GM19043 (cell line): ENCODE results near the gene GLYR1.
"Not testable (repeated sequence)": the region's sequence is repeated elsewhere in the genome, so short reads cannot be mapped to it uniquely, and the experiment has no call there.

ENCODE experiments used
- ATAC-seq: cut with Tn5 transposase; IDR thresholded peaks from one replicate; pipeline ENCODE4 v1.9.1; 2021; ENCODE audit warnings: low read depth; ENCODE audit not compliant: unreplicated experiment

Gene GLYR1

DNA sequence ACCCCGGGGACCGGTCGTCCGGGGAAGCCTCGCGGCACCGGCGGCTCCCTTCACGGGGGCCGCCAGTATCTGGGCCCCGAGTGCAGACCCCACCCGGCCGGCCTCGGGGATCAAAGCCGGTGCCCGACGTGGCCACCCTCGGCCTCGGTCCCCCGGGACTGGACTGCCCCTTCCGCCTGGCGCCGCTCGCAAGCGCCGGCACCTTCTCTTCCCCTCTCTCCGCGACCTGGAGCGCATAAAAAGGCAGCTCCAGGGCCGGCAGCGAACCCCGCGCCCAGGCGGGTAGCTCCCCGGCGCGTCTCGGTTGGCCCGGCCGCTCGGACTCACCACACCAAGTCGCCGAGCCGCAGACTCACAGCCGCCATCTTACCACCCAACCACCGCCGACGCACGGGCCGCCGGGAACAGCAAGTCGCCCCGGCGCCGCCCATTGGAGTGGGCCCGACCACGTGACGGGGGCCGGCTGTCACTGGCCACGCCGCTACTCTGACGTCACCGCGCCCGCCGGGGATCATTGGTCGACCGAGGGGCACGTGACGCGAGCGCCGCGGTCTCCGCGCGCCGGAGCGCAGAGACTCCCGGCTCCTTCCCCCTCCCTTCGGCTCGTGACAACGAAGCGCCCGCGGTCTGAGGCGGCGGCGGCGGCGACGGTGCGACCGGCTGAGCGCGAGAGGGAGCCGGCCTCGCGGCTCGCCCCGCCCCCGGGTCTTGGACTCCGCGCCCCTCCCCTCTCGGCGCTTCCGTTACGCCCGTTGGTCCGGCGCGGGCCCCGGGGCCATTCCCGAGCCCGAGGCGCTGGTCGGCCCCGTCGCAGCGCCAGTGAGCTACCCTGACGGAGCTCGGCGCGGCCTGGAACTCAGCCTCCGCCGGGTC, at the start of gene GLYR1, which contains the start of gene UBN1:
TSS of gene GLYR1 (minus strand) at position 388 of the 873 bp plus-strand sequence. CDS start at position 365, 23 bp downstream.
TSS of gene UBN1 (plus strand) at position 581 of the 873 bp plus-strand sequence. CDS start 5,437 bp downstream, outside the sequence.
- peak; percentile 87 for ATAC-seq

DNA sequence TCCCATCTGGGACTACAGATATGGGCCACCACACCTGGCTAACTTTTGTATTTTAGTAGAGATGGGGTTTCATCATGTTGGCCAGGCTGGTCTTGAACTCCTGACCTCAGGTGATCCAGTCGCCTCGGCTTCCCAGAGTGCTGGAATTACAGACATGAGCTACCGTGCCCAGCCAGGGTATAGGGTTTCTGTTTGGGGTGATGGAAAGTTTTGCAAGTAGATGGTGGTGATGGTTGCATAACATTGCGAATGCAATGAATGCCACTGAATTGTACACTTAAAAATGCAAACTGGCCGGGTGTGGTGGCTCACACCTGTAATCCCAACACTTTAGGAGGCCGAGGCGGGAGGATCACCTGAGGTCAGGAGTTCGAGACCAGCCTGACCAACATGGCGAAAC, 49.7 kb upstream of the GLYR1 start:
- not testable (repeated sequence) for ATAC-seq

DNA sequence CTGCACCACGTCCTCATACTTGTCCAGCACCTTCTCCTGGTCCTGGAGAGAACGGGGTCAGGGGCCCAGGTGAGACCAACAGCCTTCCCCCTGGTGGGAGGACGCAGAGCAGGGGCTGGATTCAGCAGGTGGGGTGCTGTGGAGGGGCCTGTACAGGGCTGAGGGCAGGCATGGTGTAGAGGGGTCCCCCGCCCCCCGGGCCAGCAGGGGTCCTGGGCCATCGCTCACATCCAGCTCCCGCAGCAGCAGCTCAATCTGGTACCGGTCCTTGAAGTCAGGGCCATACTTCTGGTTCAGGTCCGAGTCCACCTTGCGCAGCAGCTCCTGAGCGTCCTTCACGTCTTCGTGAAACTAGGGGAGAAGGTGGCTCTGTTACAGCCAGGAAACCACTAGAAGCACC, 48.3 kb upstream of the GLYR1 start:
- no peak for ATAC-seq

DNA sequence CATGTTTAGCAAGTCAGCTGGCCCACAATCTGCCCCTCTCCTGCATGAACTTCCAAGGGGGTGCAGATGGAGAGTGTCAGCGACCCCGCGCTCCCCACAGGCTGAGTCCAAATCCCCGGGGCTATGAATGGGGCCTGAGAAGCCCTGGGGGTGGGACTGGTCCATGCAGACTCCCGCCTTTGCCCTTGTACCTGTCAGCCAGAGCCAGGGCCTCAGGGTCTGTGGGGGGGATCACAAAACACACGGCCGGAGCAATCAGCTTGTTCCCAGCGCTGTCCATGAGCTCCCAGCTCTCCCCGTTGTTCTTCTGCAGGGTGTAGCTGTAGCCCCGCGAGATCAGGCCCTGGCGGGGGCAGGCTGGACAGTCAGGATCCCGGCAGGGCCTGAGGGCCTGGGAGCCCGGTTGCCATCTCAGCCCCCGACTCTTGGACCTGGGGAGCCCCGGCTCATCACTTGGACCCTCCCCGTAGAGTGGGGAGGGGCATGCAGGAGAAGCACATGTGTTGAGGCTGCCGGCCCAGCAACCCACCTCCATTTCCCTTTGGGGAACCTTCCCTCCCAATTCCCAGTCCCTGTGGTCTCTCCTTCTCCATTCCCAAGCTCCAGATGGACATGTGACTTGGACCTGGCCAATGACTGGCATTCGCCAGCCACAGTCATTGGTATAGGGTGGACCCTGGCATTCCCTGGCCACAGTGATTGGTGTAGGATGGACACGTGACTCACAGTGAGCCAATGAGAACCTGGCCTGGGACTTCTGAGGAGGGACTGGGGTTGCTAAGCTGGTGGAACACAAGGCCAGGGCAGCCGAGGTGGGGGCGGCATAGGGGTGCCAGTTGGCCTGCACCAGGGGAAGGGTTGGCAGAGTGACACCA, 47.4 kb upstream of the GLYR1 start:
- no peak for ATAC-seq

DNA sequence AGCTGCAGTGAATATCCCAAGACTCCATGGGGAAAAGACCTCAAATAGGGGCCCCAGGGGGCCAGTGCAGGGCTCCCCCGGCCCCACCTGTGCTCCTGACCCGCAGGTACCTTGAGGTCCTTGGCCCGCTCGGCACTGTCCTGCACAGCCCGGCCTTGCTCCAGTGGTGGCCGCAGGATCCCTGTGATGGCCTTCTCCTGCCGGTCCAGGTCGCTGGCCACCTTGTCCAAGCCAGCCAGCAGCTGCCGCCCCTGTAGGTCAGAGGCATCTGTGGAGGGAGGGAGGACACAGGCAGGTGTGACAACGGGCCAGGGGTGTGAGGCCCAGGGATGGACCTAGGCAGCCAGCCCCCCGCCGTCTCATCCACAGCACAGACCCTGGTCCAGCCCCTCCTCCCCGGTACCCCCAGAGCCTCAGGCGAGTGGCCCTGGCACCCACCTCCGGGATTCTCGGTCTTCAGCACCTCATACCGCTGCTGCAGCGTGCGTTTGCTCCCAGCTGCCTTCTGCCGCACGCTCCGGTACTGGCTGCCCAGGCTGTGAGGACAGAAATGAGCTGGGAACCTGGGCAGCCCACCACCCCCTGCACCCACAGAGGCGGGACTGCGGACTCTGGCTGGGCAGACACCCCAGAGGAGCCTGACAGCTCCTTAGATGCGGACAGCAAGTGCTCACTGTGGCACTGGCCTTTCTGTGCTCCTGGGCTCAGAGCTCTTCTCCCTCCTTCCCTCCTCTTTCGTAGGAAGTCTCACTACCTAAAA, 46.2 kb upstream of the GLYR1 start:
- ATAC-seq, result no peak

DNA sequence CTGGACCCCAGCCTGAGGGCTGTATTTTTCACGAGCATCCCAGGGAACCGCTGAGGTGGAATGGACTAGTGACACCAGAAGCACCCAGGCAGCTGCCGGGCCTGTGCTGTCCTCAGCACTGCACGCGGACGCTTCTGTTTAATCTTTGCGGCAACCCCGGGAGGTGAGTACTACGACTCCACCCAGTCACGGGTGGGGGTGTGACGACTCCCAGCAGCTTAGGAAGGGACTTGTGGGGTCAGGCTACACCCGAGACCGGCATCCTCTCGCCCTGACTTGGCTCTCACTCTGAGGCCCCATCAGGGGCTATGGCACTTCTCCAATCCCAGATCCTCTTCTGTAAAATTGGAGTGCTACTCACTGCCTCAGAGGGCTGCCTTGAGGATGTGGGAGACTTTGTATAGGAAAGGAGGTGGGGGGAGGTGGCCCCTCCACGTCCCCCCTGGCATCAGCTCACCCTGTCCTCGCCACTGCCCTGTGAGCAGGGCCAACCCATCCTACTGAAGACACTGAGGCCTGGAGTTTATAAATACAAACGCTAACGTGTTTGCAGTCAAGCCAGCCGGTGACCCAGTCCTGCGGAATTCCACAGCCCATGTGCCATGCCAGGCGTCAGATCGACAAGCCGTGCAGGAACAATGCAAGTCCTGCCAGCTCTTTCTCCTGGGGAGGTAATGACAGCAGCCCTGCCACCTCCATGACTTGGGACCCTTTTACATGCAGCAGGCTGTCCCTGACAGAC, 45.4 kb upstream of the GLYR1 start:
- no peak for ATAC-seq

DNA sequence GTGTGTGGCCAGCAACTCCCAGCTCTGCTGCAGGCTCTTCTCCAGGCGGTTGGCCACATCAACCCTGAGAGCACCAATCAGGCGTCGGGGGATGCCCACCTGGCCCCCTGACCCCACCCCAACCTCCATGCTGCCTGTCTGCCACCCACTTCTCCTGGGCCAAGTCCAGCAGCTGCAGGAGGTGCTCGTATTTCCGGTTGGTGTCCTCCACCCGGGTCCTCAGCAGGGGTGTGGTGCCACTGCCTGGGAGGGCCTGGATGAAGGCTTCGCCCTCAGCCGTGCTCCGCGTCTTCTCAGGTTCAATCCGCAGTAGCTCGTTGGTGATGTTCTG, 44.8 kb upstream of the GLYR1 start:
- no peak for ATAC-seq

DNA sequence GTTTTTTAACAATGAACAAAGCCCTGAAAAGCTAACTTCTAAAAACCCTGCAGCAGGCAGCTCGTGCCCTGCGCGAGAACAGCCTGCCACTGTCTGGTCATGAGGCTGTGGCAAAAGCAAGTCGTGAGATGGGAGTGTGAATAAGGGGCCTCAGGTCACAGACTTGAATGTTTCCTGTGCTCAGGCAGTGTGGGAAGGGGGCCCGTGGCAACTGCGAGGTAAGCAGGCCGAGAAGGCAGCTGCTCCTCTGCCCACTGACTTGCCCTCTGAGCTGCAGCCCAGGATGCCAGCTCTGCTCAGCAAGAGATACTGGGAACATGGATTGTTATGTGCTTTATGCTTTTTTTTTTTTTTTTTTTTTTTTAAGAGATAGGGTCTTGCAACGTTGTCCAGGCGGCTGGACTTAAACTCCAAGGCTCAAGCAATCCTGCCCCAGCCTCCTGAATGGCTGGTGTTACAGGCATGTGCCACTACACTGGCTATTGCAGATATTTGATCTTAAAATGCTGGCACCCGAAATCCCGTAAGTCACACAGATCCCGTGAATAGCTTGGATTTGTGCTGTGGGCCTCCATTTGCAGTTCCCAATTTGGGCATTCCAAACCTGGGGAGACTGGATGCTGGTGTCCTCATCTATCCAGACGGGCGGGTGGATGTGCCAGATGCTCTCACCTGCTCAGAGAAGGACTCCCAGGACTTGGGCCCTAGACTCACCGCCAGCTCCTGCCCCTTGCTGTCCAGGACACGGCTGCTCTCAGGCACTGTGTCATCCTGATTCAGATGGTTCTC, 44.2 kb upstream of the GLYR1 start:
- ATAC-seq, result no peak

DNA sequence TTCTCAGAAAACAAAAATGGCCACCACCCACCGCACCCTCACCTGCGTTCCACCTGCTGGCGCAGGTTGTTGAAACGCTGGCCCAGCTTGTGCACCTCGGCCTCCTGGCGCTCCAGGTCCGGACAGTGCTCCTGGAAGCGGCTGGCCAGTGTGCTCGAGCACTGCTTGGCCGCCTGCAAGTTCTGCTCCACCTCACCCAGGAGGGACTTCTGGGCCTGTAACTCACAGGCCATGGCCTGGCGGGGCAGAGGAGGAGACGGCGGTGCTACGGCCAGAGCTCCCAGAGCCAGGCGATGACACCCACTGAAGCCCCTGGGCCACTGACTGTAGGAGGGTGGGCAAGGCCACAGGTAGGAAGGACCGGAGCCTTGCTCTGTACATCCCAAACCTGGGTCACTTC, 43.6 kb upstream of the GLYR1 start:
- no peak for ATAC-seq

DNA sequence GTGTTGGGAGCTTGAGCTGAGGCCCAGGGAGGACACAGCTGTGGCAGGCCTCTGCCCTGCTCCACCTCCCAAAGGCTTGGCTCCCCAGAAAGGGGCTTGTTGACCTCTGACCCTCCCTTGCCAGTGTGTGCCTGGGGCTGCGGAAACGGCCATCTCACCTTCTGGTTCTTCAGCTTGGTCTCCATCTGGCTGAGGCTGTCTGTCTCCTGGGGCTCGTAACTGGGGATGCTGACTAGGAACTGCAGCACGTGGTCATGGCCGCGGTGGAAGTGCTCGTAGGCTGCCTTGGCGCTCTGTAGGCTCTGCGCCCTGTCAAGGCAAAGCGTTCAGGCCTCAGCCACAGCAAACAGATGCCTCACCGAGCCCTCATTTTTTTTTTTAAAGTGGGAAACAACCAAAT, 42.9 kb upstream of the GLYR1 start:
- ATAC-seq, result no peak

DNA sequence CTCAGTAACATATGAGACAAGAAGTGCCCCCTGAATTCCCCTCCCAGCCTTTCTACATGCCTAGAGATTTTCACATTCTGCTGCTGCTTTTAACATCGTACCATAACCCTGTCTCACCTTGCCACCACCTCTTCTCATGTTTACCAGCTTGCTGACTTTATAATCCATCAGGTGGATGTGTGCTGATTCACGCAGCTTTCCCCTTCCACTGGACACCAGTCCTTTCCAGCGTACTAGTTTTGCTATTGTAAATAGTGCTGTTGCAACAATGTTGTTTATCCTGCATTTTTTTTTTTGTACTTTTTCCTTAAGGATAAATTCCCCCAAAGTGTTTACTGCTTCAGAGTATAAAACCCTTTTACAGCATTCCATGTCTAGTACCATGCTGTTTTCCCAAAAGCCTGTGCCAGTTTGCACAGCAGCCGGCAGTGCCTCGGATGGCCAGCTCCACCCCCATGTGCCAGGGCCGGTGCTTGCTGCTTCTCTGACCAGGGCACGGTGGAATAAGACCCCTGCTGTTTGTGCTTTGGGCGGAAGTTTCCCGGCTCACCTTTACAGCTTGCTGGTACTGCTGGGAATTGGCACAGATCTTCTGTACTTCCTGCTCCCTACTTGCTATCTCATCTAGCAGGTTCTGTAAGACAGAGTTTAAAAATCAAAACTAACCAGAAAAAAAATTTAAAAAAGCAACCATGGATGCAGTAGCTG, 41.5 kb upstream of the GLYR1 start:
- ATAC-seq, result no peak

DNA sequence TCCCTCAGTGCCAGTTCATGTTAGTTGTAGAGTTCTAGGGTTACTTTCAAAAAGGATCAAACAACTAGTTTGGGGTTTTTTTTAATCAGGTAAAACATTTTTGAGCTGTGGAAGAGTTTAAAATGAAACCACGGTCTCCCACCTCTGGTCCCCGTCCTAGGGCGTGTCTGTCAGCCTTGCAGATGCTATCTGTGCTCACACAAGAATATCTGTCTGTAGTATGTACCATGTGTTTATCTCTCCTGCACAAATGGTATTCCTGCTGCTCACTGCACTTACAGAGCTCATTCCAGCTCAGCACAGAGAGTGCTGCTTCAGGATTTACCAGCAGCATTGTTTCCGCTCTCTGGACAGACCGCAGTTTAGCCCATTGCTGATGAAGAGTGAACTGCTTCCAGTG, 39.1 kb upstream of the GLYR1 start:
- ATAC-seq, result no peak

DNA sequence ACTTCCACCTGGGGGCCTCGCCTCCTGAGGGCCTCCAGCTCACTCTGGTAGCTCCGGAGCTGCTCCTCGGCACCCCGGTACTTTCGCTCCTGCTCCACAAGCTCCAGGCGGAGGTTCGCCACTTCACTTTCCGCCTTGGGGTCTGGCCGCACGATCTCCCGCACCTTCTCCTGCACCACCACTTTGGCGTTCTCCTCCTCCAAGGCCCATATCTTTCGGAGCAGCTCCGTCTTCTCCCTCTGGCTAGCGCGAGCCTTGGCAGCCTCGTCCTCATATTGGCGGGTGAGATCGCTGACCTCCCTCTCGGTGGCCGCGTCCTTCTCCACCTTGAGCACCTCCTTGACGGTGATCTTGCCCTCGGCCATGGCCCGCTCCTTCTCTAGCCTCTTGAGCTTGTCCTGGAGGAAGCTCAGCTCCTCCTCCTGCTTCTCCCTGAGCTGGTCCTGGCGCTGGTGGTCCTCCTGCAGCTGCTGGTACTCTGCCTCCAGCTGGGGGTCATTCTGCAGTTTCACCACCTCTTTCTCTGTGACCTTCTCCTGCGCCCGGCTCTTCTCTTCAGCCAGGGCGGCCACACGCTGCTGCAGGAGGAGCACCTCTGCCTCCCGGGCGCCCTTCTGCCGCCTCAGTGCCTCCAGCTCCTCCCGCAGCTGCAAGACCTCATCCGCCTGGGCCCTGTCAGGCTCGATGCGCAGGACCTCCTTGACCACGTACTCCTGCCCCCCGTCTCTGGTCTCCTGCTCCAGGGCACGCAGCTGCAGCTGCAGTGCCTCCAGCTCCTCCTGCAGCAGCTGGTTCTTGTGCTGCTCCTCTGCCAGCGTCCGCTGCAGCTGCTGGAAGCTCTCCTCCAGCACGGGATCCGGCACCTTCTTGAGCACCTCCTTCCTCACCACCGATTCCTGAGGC, 38.1 kb upstream of the GLYR1 start:
- no peak for ATAC-seq

DNA sequence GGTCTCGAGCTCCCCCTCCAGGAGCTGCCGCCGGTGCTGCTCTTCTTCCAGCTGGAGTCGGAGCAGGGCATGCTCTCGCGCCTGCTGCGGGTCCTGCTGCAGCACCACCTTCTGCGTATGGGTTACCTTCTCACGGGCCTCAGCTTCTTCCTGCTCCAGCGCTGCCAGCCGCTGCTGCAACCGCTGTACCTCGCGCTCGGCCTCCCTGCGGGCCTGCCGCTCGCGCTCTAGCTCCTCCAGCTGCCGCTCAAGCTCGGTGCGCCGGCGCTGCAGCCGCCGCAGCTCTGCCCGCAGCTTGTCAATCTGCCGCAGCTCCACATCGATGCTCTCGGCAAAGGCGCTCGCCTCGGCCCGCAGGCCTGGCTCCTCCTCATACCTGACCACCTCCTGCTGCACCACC, 37.1 kb upstream of the GLYR1 start:
- no peak for ATAC-seq

DNA sequence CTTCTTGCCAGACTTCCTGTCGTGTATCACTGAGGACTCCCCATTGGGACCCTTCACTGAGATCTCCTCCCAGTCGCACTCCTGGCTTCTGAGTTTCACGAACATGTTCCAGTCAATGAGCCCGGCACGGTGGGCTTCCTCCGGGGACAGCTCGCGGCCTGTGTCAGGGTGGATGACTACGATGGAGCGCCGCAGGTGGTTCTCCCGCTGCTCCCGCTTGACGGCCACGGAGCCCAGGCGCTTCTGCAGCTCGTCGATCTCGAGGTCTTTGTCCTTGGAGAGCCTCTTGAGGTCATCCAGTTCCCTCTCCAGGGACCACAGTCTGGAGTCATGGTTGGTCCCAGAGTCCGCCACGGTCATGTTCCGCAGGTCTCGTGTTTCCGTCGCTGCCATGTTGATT, 36.4 kb upstream of the GLYR1 start:
- ATAC-seq, result no peak

DNA sequence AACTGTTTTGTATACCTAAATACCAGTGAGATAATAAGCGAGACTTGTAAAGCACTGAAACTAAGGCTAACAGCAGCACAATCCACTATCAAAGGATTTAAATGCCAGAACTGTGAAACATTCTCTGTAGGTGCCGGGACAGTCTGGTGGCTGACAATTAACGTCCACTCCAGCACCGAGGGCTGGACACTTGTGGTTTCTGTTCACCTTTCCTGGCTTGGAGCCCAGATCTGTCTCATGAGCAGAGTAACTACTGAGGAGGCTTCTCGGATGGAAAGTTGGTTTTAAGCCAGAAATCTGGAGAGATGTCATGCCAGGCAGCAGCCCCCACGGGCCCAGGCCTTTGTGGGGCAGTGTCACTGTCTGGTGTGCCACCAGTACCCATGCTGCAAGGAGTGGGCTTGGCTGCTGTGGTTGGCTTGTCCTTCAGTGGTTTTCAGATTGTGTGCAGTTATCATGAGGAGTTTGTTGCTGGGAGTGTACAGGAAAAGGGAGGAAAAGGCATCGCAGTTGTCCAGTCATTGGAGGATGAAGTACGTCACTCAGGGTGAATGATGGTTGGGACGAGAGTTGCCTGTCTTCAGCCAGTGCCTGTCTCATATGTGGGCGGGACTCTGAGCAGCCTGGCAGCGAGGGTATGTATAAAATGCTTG, 35.7 kb upstream of the GLYR1 start:
- ATAC-seq, result no peak

DNA sequence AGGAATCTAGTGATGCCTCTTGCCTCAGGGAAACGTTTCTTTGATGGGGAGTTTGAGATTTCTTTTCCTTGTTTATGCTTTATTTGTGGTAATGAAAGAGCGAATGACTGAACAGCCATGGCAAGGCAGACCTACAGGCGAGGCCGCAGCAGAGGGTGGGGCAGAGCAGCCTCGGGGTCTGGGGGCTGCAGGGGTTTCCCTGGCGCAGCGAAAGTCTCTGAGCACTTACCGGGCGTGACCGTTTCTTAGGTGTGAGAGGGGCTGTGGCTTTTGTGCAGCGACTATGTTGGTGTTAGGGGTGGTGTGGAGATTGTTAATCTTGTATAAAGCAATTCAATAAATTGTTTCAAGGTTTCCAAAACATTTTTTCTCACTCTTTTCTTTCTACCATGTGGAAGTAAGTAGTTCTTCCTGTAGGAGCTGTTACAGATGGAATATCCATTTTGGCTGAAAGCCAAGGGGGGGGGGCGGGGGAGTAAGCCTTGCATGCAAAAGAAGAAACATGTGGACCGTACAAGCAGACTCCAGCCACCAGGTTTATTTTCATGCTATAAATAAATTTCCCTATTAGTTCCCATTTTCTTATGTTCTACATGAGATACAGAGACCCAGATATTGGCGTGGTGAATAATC, 35.0 kb upstream of the GLYR1 start:
- no peak for ATAC-seq
